Activated naive CD8-positive, alpha-beta T cell treated with anti-CD3 and anti-CD28 coated beads for 36 hours (primary cell): Measurements from ENCODE around the gene STK33. TPM values are rescaled to one million over a fixed set of nuclear protein-coding genes. Genes with fewer than 3 reads are reported as not detected.

Source experiments
- DNase-seq: peaks from one replicate; pipeline ENCODE4 v3.0.0; 2021
- H3K27ac Mint-ChIP-seq: one replicate; pipeline ENCODE4 v1.8.0; 2022; ENCODE audit warnings: mild to moderate bottlenecking, moderate library complexity, mixed read lengths
- H3K27me3 Mint-ChIP-seq: one replicate; pipeline ENCODE4 v1.8.0; 2022; ENCODE audit warnings: mild to moderate bottlenecking, mixed read lengths
- H3K36me3 Mint-ChIP-seq: one replicate; pipeline ENCODE4 v1.8.0; 2021; ENCODE audit warnings: mild to moderate bottlenecking, mixed read lengths
- H3K4me1 Mint-ChIP-seq: one replicate; pipeline ENCODE4 v1.8.0; 2021; ENCODE audit warnings: mixed read lengths
- H3K4me3 Mint-ChIP-seq: one replicate; pipeline ENCODE4 v1.8.0; 2022; ENCODE audit warnings: mild to moderate bottlenecking, moderate library complexity, mixed read lengths
- H3K9me3 Mint-ChIP-seq: one replicate; pipeline ENCODE4 v1.8.0; 2022; ENCODE audit warnings: mixed read lengths
- total RNA-seq, 2 experiments: library from RNA; stranded (reverse); gene quantifications; one replicate each; pipeline ENCODE4 v1.2.3, GENCODE V29; 2021

STK33 gene
- total RNA-seq, 2 experiments from 2014 or later = 3.8 to 5.2 TPM

DNA sequence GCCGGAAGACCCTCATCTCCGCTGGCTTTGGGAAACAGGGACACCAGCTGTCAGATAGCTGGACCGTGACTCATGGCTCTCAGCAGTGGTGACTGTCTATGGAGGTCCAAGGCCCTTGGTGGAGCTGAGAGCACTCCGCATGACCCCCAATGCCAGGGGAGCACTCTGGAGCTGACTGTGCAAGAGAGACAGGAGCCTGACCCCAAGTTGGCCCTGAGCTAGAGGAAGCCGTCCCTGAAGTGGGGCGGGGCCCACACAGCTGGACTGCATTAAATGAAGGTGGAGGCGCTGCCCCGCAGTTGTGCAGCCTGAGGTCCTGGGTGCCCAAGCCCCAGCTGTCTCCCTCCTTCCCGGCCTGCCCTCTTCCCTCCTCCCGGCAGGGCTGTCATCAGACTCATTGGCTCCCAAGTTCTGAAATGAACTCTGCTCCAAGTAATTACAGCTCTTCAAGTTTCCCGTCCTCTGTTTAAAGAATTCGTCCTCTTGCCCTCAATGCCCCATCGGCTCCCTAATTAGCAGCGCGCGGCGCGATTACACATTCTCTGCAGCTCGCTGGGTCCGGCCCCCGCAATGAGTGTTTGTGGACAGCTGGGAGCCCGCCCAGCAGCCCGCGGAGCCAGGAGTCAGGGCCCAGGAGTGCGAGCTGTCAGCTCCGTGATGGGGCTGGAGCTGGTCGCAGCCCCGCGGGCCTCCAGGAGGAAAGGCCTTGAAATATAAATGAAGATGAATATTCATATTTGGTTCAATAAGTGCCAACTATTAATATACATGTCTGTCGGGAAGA is 237.1 kb downstream of the STK33 start:
- Mint-ChIP-seq H3K36me3 (no peaks in the 10 kb centered on the region), H3K4me3 (no peak overlapping the region), H3K4me1 (peaks cover 5% of the 10 kb centered on the region), H3K9me3 (no peaks in the 10 kb centered on the region), H3K27ac (no peak overlapping the region), H3K27me3 (peaks cover 30% of the 10 kb centered on the region)
- no peak for DNase-seq

DNA sequence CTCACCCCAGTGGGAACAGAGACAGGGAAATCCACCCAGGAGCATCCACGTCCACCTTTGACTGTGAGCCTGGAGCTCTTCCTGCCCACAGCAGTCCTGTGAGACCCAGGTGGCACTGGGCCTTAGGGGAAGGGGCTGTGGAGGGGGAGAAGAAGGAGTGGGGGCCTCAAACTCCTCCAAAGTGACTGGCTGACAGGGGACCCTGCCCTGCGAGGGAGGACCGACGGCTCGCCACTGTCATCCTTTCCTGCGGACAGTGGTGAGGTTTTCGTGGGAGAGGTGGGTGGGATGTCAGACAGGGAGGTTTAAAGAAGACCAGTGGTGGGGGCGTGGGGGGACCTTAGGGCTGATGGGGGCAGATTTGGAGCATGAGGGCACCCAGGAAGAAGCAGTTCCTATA is 237.8 kb downstream of the STK33 start:
- DNase-seq = no peak
- H3K4me1 Mint-ChIP-seq = peaks cover 5% of the 10 kb centered on the region

GRCh38 chr11:8355416-8355742 is 238.6 kb downstream of the STK33 start:
- Mint-ChIP-seq H3K4me3 (no peak overlapping the region), H3K27me3 (peaks cover 30% of the 10 kb centered on the region), H3K36me3 (no peaks in the 10 kb centered on the region), H3K4me1 (peaks cover 5% of the 10 kb centered on the region), H3K27ac (no peak overlapping the region), H3K9me3 (no peaks in the 10 kb centered on the region)
- no peak for DNase-seq

More for the DNA sequence above, 237.8 kb downstream of the STK33 start:
- Mint-ChIP-seq H3K27me3 (peaks cover 30% of the 10 kb centered on the region), H3K36me3 (no peaks in the 10 kb centered on the region), H3K4me3 (no peak overlapping the region), H3K27ac (no peak overlapping the region), H3K9me3 (no peaks in the 10 kb centered on the region)

DNA sequence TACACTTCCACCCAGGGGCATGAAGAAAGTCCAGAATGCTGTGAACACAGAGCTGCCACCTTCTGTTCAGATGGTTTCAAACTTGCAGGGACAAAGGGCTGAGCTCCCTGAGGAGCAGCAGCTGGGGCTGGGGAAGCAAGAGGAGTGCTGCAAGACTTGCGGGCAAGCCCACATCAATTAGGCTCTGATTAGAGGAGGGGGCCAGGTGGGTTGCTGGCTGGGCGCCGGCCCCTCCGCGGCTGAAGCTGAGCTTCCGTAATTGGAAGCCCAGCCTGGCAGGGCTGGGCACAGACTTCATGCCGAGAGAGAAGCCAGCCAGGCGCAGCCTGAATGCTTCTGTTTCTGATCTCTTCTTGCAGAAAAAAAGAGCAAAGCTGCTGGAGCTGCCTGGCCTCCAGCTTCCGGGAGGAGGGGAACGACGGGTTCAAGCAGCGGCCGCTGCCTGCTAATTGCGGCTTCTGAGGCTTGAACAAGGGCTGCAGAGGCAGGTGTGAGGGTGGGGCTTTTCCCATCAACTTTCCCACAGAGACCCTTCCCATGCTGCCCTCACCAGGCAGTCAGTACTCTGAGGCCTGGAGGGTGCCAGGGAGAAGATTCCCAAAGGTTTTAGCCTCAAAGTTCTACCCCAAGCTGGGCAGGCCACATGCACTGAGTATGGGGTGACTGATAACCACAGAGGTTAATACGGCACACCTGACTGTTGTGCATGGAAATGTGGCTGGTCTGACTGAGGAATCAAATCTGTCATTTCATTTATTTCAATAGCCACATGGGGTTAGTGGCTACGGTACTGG is 239.2 kb downstream of the STK33 start:
- no peak for DNase-seq
- Mint-ChIP-seq H3K36me3 (no peaks in the 10 kb centered on the region), H3K27ac (no peak overlapping the region), H3K4me1 (peaks cover 5% of the 10 kb centered on the region), H3K4me3 (no peak overlapping the region), H3K9me3 (no peaks in the 10 kb centered on the region), H3K27me3 (peaks cover 30% of the 10 kb centered on the region)

- Mint-ChIP-seq H3K27ac (no peak overlapping the region), H3K27me3 (peaks cover 30% of the 10 kb centered on the region), H3K36me3 (no peaks in the 10 kb centered on the region), H3K9me3 (peaks cover 2% of the 10 kb centered on the region), H3K4me3 (no peak overlapping the region), H3K4me1 (peaks cover 5% of the 10 kb centered on the region)
- DNase-seq = no peak
Observed at GRCh38 chr11:8352876-8353505, 241.0 kb downstream of the STK33 start.

DNA sequence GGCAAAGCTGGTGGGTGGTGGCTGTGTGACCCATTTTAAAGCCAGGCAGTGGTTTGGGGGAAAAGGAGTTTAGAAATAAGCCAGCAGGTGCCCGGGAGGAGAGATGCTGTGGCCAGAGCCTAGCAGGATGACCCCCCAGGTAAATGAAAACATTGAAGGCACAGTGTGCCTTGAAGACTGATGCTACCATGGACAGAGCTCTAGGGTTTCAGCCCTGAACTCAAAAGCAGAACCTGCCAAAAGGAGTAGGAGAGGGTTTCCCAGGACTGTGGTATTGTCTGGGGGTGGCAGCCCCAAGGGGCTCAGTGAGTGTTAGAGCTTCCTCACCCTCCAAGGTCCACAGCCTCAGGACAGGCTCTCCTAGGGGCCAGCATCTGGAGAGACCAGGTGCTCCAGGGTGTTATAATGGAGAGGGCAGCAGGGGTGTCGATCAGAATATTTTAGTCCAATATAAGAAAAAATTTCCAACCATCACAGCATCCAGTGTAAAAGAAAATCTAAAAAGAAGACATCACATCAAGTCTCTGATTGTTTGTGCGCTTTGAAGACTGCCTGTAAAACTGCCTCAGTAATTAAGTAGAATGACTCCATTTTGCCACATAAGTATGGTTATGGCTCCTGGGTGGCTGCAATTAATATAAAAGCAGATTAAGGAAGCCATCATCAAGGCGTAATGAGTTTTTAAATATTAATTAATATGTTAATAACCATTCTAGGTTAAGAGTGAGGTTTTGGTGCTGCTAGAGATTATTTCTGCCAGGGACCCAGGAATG is 241.7 kb downstream of the STK33 start:
- peaks cover 5% of the 10 kb centered on the region for H3K4me1 Mint-ChIP-seq
- H3K27ac Mint-ChIP-seq = no peak overlapping the region
- DNase-seq = no peak
- H3K4me3 Mint-ChIP-seq = no peak overlapping the region
- peaks cover 4% of the 10 kb centered on the region for H3K9me3 Mint-ChIP-seq
- H3K27me3 Mint-ChIP-seq = peaks cover 30% of the 10 kb centered on the region
- no peaks in the 10 kb centered on the region for H3K36me3 Mint-ChIP-seq

DNA sequence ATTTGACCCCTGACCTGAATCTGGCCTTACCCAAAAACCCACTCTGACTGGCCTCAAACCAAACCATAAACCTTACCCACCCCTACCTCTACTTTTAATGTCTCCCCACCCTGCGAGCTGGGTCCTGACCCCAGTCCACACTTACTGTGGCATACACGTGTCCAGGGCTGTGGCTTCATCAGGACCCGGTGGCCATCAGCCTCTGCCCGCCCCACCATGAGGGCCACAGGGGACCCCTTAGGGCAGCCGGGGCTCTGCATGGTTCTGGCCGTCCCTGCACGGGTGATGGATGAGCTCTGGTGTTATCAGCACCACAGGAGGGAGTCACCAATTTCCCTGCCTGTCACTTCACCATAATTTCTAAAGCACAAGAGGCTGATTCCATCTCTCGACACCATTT is 242.8 kb downstream of the STK33 start:
- Mint-ChIP-seq H3K36me3 (no peaks in the 10 kb centered on the region), H3K27ac (no peak overlapping the region), H3K4me3 (no peak overlapping the region), H3K9me3 (peaks cover 4% of the 10 kb centered on the region), H3K27me3 (peaks cover 30% of the 10 kb centered on the region), H3K4me1 (peaks cover 5% of the 10 kb centered on the region)
- no peak for DNase-seq

- H3K9me3 Mint-ChIP-seq = peaks cover 4% of the 10 kb centered on the region
- no peaks in the 10 kb centered on the region for H3K27me3 Mint-ChIP-seq
- no peak overlapping the region for H3K27ac Mint-ChIP-seq
- no peaks in the 10 kb centered on the region for H3K36me3 Mint-ChIP-seq
- H3K4me1 Mint-ChIP-seq = peaks cover 7% of the 10 kb centered on the region
- H3K4me3 Mint-ChIP-seq = no peak overlapping the region
- DNase-seq = no peak
Observed at GRCh38 chr11:8347978-8348377, 246.1 kb downstream of the STK33 start.

DNA sequence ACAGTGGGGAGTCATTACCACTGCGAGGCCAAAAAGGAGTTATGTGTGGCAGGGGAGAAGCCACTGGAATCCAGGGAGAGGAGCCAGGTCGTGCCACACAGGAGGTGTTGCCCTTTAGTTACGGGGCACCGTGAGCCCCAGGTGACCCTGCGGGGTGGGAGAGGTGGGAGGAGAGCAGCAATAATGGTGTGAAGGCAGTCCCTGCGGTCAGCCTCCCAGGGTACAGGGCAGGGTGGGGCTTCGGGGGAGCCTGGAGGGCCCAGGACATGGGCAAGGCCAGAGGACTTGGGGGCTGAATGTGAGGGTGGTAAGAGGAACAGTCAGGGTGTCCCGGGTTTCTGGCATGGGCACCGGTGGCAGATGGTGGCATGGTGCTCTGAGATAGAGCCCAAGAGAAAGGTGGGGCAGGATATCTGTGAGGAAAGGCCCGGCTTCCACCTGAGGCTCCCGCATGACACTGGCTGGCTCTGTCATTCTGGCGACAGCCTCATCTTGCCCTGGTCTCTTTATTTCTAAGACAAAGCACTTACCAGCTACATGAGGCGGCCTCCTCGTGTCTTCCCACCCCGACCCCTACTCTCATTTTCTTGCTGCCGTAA is 247.8 kb downstream of the STK33 start:
- Mint-ChIP-seq H3K4me1 (peaks cover 7% of the 10 kb centered on the region), H3K36me3 (no peaks in the 10 kb centered on the region), H3K4me3 (no peak overlapping the region), H3K27ac (no peak overlapping the region), H3K27me3 (peaks cover 3% of the 10 kb centered on the region), H3K9me3 (peaks cover 4% of the 10 kb centered on the region)
- no peak for DNase-seq

DNA sequence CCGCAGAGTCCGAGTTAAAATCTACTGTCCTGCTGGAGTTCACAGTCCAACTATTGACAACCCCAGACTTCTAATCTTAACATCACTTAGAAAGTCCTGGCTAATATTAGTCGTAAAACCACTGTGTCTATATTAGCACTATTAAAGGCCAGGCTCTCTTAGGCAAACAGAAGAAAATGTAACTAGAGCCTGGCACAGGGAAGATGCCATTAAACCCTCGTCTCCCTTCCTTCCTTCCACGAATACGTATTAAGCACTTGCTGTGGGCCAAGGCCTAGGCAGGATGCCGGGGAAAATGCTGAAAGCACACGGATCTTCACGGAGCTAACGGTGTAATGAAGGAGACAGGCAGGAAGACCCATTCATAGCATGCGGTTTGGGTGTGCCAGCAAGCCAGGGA is 248.8 kb downstream of the STK33 start:
- Mint-ChIP-seq H3K4me1 (peaks cover 7% of the 10 kb centered on the region), H3K4me3 (no peak overlapping the region), H3K36me3 (no peaks in the 10 kb centered on the region), H3K27me3 (peaks cover 3% of the 10 kb centered on the region), H3K9me3 (peaks cover 4% of the 10 kb centered on the region), H3K27ac (no peak overlapping the region)
- no peak for DNase-seq

- H3K9me3 Mint-ChIP-seq = peaks cover 4% of the 10 kb centered on the region
- H3K27ac Mint-ChIP-seq = no peak overlapping the region
Observed at GRCh38 chr11:8344346-8344745, 249.7 kb downstream of the STK33 start.

DNA sequence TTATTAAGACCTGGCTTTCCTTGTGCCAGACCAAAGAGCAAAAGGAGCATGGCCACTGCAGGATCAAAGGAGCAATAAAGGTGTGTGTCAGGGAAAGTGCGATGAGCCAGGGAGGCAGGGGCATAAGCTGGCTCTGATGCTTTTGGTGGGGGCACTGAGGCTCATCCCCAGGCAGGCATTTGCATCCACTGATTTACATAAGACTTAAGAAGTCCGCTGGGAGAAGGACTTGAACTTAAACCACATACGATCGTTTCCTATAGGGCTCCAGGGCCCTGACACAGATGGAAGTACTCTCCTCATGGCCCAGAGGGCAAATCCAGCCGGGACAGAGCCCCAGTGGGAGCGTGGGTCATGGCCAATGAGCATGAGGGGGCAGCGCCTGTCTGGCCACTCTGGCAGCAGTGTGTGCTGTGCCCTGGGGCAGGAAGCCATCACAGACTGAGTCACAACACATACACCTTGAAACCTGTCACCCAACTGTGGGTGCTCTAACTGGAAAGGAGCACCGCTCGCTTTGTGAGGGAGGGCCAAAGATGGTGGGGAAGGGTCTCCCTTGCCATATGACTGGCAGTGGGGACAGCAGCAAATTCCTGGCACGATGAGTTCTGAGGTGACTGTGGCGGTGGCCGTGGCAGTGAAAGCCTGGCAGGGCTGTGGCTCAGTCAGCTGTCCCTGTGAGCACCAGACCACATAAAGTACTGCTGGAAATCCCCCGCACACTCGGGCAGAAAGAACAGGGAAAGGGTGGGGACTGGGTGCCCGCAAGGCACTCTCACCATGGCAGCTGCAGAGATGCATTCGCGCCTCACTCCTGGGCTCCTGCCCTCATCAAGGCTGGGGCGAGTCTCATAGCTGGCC is 251.0 kb downstream of the STK33 start:
- no peak overlapping the region for H3K4me3 Mint-ChIP-seq
- H3K36me3 Mint-ChIP-seq = no peaks in the 10 kb centered on the region
- peaks cover 2% of the 10 kb centered on the region for H3K9me3 Mint-ChIP-seq
- H3K4me1 Mint-ChIP-seq = peaks cover 7% of the 10 kb centered on the region
- H3K27me3 Mint-ChIP-seq = peaks cover 7% of the 10 kb centered on the region
- H3K27ac Mint-ChIP-seq = no peak overlapping the region
- DNase-seq = peak; percentile 33

More at GRCh38 chr11:8344346-8344745, 249.7 kb downstream of the STK33 start:
- Mint-ChIP-seq H3K4me1 (peaks cover 7% of the 10 kb centered on the region), H3K36me3 (no peaks in the 10 kb centered on the region), H3K4me3 (no peak overlapping the region), H3K27me3 (peaks cover 3% of the 10 kb centered on the region)
- DNase-seq = no peak

DNA sequence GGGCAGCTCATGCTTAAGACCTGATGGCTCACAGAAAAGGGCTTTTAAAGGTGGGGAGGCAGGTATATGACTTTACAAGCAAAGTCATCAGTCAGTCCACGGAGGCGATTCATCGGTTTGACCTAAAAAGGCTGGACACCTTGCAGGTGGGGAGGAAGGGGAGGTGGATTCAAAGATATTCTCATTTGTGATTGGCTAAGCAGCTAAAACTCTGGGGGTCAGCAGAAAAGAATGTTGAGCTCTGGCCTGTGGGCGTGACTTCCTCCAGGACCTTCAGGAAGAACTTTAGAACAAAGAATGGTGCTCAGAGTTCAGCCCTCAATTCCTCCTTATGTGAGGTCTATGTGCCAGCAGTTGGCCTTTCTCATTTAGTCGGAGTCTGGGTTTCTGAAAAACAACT is 252.0 kb downstream of the STK33 start:
- Mint-ChIP-seq H3K27ac (no peak overlapping the region), H3K27me3 (peaks cover 7% of the 10 kb centered on the region), H3K36me3 (no peaks in the 10 kb centered on the region), H3K4me1 (peaks cover 7% of the 10 kb centered on the region), H3K9me3 (no peaks in the 10 kb centered on the region), H3K4me3 (no peak overlapping the region)
- no peak for DNase-seq
